Measurements from ENCODE around the gene MGMT. TPM values are rescaled to one million over a fixed set of nuclear protein-coding genes. Genes with fewer than 3 reads are reported as not detected.

MGMT gene
- total RNA-seq, 1 donor from 2014 or later: 51.4 TPM

GRCh38 chr10:129602938-129603535 is 136.0 kb downstream of the MGMT start:
- TF ChIP-seq, protein P1, sequence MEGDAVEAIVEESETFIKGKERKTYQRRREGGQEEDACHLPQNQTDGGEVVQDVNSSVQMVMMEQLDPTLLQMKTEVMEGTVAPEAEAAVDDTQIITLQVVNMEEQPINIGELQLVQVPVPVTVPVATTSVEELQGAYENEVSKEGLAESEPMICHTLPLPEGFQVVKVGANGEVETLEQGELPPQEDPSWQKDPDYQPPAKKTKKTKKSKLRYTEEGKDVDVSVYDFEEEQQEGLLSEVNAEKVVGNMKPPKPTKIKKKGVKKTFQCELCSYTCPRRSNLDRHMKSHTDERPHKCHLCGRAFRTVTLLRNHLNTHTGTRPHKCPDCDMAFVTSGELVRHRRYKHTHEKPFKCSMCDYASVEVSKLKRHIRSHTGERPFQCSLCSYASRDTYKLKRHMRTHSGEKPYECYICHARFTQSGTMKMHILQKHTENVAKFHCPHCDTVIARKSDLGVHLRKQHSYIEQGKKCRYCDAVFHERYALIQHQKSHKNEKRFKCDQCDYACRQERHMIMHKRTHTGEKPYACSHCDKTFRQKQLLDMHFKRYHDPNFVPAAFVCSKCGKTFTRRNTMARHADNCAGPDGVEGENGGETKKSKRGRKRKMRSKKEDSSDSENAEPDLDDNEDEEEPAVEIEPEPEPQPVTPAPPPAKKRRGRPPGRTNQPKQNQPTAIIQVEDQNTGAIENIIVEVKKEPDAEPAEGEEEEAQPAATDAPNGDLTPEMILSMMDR (conservative IDR thresholded peaks at IDR 0.05; ENCODE audit: low read depth, low read length): no peak
- DNase-seq (ENCODE audit: low read depth): no peak
- no peak overlapping the region for H3K4me3 ChIP-seq (ENCODE audit: low read depth, low read length)

DNA sequence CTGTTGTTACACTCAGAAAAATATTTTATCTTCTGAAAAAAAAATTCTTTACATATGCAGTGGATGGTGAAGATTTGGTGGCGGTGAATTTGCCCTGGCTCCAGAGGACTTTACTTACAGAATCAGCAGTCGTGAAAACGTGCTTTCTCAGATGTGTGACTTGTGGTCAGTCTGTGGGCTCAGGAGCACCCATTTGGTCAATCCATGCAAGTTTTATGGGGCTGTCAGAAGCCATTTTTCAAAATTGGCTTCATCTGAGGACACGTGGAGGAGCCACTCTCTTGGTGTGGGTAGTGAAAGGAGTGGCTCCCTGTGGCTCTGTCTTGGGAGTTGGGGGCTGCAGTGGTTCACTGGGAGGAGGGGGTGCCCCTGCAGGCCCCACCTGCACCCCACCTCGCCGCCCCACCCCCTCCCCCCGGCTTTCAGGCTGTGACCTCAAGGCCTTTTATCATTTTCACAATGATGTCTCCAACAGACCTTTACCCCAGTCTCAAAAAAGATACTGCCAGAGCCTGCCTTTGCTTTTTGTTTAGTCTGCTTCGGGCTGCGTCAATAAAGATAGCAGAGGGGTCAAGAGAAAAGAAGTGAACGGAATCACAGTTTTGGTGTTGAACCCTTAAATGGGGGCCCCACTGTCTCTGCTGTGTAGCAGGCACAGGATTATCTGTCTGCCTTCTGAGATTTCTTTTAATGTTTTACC is 137.4 kb downstream of the MGMT start:
- no peak overlapping the region for H3K4me3 ChIP-seq (ENCODE audit: low read depth, low read length)
- TF ChIP-seq, protein P1 (conservative IDR thresholded peaks at IDR 0.05; ENCODE audit: low read depth, low read length): no peak
- DNase-seq (ENCODE audit: low read depth): no peak

- DNase-seq (ENCODE audit: low read depth): no peak
- no peak overlapping the region for H3K4me3 ChIP-seq (ENCODE audit: low read depth, low read length)
- TF ChIP-seq, protein P1 (conservative IDR thresholded peaks at IDR 0.05; ENCODE audit: low read depth, low read length): no peak
Observed at GRCh38 chr10:129605266-129605985, 138.4 kb downstream of the MGMT start.

DNA sequence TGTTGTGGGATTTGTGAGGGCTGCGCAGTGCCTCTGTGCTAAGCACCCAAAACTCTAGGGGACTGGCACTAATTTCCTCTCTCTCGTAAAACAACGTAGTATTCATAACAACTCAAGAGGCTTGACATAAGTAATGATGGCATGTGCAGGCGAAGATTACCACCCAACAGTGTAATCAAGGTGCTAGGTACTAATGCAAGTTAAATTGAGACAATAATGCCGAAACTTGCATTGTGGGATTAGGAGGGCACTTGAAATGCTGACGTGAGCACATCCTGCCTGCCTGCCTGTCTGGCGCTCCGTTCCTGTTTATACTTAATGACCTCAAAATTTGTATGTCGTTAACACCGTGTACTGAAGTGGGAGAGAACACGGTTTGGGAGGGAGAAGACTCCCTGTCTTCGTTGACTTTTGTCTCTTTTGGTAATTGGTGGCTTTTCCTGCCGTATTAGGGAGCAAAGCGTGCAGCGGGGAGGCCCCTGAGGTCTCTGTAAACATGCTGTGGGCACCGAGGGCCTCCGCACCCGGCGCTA is 139.0 kb downstream of the MGMT start:
- no peak overlapping the region for H3K4me3 ChIP-seq (ENCODE audit: low read depth, low read length)
- DNase-seq (ENCODE audit: low read depth): no peak
- TF ChIP-seq, protein P1 (conservative IDR thresholded peaks at IDR 0.05; ENCODE audit: low read depth, low read length): no peak

- DNase-seq (ENCODE audit: low read depth): no peak
- TF ChIP-seq, protein P1 (conservative IDR thresholded peaks at IDR 0.05; ENCODE audit: low read depth, low read length): no peak
- no peak overlapping the region for H3K4me3 ChIP-seq (ENCODE audit: low read depth, low read length)
Observed at GRCh38 chr10:129607607-129608109, 140.6 kb downstream of the MGMT start.

- TF ChIP-seq, protein P1 (conservative IDR thresholded peaks at IDR 0.05; ENCODE audit: low read depth, low read length): no peak
- no peak overlapping the region for H3K4me3 ChIP-seq (ENCODE audit: low read depth, low read length)
- DNase-seq (ENCODE audit: low read depth): no peak
Observed at GRCh38 chr10:129608653-129609052, 141.6 kb downstream of the MGMT start.

Data from epithelial cell of proximal tubule (primary cell).